GM12878 (cell line): Measurements from ENCODE around the gene NUBP1. TPM values are rescaled to one million over a fixed set of nuclear protein-coding genes. Genes with fewer than 3 reads are reported as not detected.

Experiments used
- CHD4 ChIP-seq: fragments of 200-600 bp; sonication (generic); IDR thresholded peaks from 2 replicates; pipeline ENCODE4 v1.6.1; 2016; ENCODE audit warnings: mild to moderate bottlenecking
- CREB1 ChIP-seq: IDR thresholded peaks from 2 replicates; pipeline ENCODE4 v1.6.1; 2012; ENCODE audit warnings: low read depth, mild to moderate bottlenecking, inconsistent platforms
- HDAC2 ChIP-seq: fragments of 200-600 bp; sonication (generic); IDR thresholded peaks from 2 replicates; pipeline ENCODE4 v1.6.1; 2017
- LARP7 ChIP-seq: fragments of 450-650 bp; IDR thresholded peaks from 2 replicates; pipeline ENCODE4 v1.6.1; 2017; ENCODE audit warnings: mild to moderate bottlenecking
- NFXL1 ChIP-seq: fragments of 450-650 bp; IDR thresholded peaks from 2 replicates; pipeline ENCODE4 v1.6.1; 2017; ENCODE audit warnings: antibody characterized with exemption, mild to moderate bottlenecking, borderline replicate concordance
- SP1 ChIP-seq: IDR thresholded peaks from one replicate; pipeline ENCODE4 v1.6.1; 2011; ENCODE audit warnings: low read depth, low read length
- TARDBP ChIP-seq: IDR thresholded peaks from 2 replicates; pipeline ENCODE4 v1.6.1; 2016; ENCODE audit warnings: borderline replicate concordance
- YY1 ChIP-seq: IDR thresholded peaks from 2 replicates; pipeline ENCODE4 v1.6.1; 2011; ENCODE audit warnings: low read depth, mild to moderate bottlenecking, low read length
- polyA plus RNA-seq, 11 experiments: library from polyadenylated mRNA; depleted of rRNA in 4 of 11; unstranded in 6 of 11; stranded (reverse) in 5 of 11; fragments of >200 nt; fragmentation: Nextera tagmentation in 4 of 11; fragmentation: Illumina TruSeq in 1 of 11; extraction: Ambion mirVana in 4 of 11; extraction: Trizol in 1 of 11; gene quantifications; 1 replicate in 1 of 11; 2 replicates in 10 of 11; pipeline versions ENCODE4 v1.2.1 to v1.2.3, GENCODE V29; 2011 to 2016; ENCODE audit warnings: inconsistent platforms in 2 of 11, missing spikeins in 2 of 11, low read depth in 1 of 11
- total RNA-seq, 4 experiments: library from RNA; depleted of rRNA in 3 of 4; stranded (reverse); fragments of >200 nt in 3 of 4; fragmentation: Illumina TruSeq in 1 of 4; extraction: Trizol in 1 of 4; gene quantifications; 2 replicates each; pipeline versions ENCODE4 v1.2.1 to v1.2.3, GENCODE V29; 2013 to 2021
- TF ChIP-seq, protein P1 (sequence below): IDR thresholded peaks from 2 replicates; pipeline ENCODE4 v1.6.1; 2011; ENCODE audit warnings: borderline replicate concordance, low read depth, mild to moderate bottlenecking, moderate library complexity, low read length; ENCODE audit not compliant: insufficient read depth, poor library complexity, severe bottlenecking
- TF ChIP-seq, protein P2 (sequence below): fragments of 450-650 bp; IDR thresholded peaks from 2 replicates; pipeline ENCODE4 v1.6.1; 2017; ENCODE audit warnings: mild to moderate bottlenecking, moderate library complexity
- TF ChIP-seq, protein P3 (sequence below): fragments of 450-650 bp; IDR thresholded peaks from 2 replicates; pipeline ENCODE4 v1.6.1; 2018; ENCODE audit warnings: mild to moderate bottlenecking, low read depth, moderate library complexity; ENCODE audit not compliant: partially characterized antibody
- TF ChIP-seq, protein P4 (sequence below): fragments of 450-650 bp; IDR thresholded peaks from 2 replicates; pipeline ENCODE4 v1.6.1; 2017; ENCODE audit warnings: antibody characterized with exemption, mild to moderate bottlenecking, moderate library complexity
- TF ChIP-seq, protein P5 (sequence below): fragments of 450-650 bp; IDR thresholded peaks from 2 replicates; pipeline ENCODE4 v1.6.1; 2016; ENCODE audit warnings: mild to moderate bottlenecking, moderate library complexity, borderline replicate concordance

The NUBP1 gene
- total and polyA plus RNA-seq, 10 of the 15 experiments (the other 5 are each of a cell fraction or from before 2014, with no cell fraction given): 31.0 to 74.9 (median 58.3) TPM

DNA sequence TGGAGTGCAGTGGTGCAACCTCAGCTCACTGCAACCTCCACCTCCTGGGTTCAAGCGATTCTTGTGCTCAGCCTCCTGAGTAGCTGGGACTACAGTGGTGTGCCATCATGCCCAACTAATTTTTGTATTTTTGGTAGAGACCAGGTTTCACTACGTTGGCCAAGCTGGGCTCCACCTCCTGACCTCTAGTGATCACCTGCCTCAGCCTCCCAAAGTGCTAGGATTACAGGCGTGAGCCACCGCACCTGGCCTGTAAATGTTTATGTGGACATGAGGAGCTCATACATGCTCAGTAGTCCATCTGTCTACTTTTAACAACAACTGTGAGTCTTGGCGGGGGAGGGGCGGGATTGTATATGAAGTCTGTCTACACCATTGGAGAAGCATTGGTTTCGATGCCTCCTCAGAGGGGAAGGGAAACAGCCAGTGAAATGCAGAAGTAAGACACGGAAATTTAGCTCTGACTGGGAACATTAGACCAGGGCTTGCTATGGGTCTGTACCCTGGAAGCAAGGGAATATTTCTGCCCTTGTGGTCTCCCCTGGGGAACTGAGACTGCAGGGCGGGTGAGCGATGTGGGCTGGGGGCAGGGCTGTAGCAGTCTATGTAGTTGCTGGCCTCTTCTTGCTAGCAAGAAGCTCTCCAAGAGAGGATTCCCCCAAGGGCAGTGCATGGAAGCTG, 9.3 kb downstream of the NUBP1 start (continued):
- TF ChIP-seq, protein P1, sequence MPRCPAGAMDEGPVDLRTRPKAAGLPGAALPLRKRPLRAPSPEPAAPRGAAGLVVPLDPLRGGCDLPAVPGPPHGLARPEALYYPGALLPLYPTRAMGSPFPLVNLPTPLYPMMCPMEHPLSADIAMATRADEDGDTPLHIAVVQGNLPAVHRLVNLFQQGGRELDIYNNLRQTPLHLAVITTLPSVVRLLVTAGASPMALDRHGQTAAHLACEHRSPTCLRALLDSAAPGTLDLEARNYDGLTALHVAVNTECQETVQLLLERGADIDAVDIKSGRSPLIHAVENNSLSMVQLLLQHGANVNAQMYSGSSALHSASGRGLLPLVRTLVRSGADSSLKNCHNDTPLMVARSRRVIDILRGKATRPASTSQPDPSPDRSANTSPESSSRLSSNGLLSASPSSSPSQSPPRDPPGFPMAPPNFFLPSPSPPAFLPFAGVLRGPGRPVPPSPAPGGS: peak; percentile 84
- TF ChIP-seq SP1 (peak; percentile 32), CHD4 (no peak), HDAC2 (no peak), CREB1 (no peak; the same call in 1 of the 2 replicates), LARP7 (0 out of 2 replicates have a peak, but pooled peaks have one; percentile 29), YY1 (no peak), NFXL1 (no peak), TARDBP (peak; percentile 58; the same call in 1 of the 2 replicates)
- TF ChIP-seq, protein P2, sequence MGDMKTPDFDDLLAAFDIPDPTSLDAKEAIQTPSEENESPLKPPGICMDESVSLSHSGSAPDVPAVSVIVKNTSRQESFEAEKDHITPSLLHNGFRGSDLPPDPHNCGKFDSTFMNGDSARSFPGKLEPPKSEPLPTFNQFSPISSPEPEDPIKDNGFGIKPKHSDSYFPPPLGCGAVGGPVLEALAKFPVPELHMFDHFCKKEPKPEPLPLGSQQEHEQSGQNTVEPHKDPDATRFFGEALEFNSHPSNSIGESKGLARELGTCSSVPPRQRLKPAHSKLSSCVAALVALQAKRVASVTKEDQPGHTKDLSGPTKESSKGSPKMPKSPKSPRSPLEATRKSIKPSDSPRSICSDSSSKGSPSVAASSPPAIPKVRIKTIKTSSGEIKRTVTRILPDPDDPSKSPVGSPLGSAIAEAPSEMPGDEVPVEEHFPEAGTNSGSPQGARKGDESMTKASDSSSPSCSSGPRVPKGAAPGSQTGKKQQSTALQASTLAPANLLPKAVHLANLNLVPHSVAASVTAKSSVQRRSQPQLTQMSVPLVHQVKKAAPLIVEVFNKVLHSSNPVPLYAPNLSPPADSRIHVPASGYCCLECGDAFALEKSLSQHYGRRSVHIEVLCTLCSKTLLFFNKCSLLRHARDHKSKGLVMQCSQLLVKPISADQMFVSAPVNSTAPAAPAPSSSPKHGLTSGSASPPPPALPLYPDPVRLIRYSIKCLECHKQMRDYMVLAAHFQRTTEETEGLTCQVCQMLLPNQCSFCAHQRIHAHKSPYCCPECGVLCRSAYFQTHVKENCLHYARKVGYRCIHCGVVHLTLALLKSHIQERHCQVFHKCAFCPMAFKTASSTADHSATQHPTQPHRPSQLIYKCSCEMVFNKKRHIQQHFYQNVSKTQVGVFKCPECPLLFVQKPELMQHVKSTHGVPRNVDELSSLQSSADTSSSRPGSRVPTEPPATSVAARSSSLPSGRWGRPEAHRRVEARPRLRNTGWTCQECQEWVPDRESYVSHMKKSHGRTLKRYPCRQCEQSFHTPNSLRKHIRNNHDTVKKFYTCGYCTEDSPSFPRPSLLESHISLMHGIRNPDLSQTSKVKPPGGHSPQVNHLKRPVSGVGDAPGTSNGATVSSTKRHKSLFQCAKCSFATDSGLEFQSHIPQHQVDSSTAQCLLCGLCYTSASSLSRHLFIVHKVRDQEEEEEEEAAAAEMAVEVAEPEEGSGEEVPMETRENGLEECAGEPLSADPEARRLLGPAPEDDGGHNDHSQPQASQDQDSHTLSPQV: no peak
- TF ChIP-seq, protein P3, sequence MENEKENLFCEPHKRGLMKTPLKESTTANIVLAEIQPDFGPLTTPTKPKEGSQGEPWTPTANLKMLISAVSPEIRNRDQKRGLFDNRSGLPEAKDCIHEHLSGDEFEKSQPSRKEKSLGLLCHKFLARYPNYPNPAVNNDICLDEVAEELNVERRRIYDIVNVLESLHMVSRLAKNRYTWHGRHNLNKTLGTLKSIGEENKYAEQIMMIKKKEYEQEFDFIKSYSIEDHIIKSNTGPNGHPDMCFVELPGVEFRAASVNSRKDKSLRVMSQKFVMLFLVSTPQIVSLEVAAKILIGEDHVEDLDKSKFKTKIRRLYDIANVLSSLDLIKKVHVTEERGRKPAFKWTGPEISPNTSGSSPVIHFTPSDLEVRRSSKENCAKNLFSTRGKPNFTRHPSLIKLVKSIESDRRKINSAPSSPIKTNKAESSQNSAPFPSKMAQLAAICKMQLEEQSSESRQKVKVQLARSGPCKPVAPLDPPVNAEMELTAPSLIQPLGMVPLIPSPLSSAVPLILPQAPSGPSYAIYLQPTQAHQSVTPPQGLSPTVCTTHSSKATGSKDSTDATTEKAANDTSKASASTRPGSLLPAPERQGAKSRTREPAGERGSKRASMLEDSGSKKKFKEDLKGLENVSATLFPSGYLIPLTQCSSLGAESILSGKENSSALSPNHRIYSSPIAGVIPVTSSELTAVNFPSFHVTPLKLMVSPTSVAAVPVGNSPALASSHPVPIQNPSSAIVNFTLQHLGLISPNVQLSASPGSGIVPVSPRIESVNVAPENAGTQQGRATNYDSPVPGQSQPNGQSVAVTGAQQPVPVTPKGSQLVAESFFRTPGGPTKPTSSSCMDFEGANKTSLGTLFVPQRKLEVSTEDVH: no peak
- TF ChIP-seq, protein P4, sequence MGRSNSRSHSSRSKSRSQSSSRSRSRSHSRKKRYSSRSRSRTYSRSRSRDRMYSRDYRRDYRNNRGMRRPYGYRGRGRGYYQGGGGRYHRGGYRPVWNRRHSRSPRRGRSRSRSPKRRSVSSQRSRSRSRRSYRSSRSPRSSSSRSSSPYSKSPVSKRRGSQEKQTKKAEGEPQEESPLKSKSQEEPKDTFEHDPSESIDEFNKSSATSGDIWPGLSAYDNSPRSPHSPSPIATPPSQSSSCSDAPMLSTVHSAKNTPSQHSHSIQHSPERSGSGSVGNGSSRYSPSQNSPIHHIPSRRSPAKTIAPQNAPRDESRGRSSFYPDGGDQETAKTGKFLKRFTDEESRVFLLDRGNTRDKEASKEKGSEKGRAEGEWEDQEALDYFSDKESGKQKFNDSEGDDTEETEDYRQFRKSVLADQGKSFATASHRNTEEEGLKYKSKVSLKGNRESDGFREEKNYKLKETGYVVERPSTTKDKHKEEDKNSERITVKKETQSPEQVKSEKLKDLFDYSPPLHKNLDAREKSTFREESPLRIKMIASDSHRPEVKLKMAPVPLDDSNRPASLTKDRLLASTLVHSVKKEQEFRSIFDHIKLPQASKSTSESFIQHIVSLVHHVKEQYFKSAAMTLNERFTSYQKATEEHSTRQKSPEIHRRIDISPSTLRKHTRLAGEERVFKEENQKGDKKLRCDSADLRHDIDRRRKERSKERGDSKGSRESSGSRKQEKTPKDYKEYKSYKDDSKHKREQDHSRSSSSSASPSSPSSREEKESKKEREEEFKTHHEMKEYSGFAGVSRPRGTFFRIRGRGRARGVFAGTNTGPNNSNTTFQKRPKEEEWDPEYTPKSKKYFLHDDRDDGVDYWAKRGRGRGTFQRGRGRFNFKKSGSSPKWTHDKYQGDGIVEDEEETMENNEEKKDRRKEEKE: no peak
- TF ChIP-seq, protein P5, sequence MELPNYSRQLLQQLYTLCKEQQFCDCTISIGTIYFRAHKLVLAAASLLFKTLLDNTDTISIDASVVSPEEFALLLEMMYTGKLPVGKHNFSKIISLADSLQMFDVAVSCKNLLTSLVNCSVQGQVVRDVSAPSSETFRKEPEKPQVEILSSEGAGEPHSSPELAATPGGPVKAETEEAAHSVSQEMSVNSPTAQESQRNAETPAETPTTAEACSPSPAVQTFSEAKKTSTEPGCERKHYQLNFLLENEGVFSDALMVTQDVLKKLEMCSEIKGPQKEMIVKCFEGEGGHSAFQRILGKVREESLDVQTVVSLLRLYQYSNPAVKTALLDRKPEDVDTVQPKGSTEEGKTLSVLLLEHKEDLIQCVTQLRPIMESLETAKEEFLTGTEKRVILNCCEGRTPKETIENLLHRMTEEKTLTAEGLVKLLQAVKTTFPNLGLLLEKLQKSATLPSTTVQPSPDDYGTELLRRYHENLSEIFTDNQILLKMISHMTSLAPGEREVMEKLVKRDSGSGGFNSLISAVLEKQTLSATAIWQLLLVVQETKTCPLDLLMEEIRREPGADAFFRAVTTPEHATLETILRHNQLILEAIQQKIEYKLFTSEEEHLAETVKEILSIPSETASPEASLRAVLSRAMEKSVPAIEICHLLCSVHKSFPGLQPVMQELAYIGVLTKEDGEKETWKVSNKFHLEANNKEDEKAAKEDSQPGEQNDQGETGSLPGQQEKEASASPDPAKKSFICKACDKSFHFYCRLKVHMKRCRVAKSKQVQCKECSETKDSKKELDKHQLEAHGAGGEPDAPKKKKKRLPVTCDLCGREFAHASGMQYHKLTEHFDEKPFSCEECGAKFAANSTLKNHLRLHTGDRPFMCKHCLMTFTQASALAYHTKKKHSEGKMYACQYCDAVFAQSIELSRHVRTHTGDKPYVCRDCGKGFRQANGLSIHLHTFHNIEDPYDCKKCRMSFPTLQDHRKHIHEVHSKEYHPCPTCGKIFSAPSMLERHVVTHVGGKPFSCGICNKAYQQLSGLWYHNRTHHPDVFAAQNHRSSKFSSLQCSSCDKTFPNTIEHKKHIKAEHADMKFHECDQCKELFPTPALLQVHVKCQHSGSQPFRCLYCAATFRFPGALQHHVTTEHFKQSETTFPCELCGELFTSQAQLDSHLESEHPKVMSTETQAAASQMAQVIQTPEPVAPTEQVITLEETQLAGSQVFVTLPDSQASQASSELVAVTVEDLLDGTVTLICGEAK: no peak; the same call in 1 of the 2 replicates
